ENCODE results near the gene KDELR3.
A peak's percentile ranks its signal among the peaks of the same experiment; 100 is the strongest.

The KDELR3 gene

GRCh38 chr22:38446018-38446601, 21.8 kb upstream of the KDELR3 start:
- no peak for ATAC-seq (ENCODE audit: low read depth)
- H3K4me3 Mint-ChIP-seq = no peak overlapping the region
- DNase-seq (ENCODE audit: low spot score in 2 of 2) = no peak
- no peaks in the 10 kb centered on the region for H3K9me3 Mint-ChIP-seq
- peaks cover 17% of the 10 kb centered on the region for H3K27me3 Mint-ChIP-seq
- H3K4me1 Mint-ChIP-seq = no peaks in the 10 kb centered on the region
- no peak overlapping the region for H3K27ac Mint-ChIP-seq
- H3K36me3 Mint-ChIP-seq = no peaks in the 10 kb centered on the region

- DNase-seq (ENCODE audit: low spot score in 2 of 2) = no peak
- Mint-ChIP-seq H3K36me3 (no peaks in the 10 kb centered on the region), H3K9me3 (no peaks in the 10 kb centered on the region), H3K4me3 (no peak overlapping the region), H3K4me1 (peaks cover 3% of the 10 kb centered on the region), H3K27ac (no peak overlapping the region), H3K27me3 (peaks cover 22% of the 10 kb centered on the region)
- ATAC-seq (ENCODE audit: low read depth) = no peak
Measured at GRCh38 chr22:38448945-38449745, 18.8 kb upstream of the KDELR3 start.

- Mint-ChIP-seq H3K27me3 (peaks cover 25% of the 10 kb centered on the region), H3K36me3 (no peaks in the 10 kb centered on the region), H3K4me1 (peaks cover 8% of the 10 kb centered on the region), H3K9me3 (no peaks in the 10 kb centered on the region), H3K27ac (no peak overlapping the region), H3K4me3 (no peak overlapping the region)
- no peak for ATAC-seq (ENCODE audit: low read depth)
- no peak for DNase-seq (ENCODE audit: low spot score in 2 of 2)
Measured at GRCh38 chr22:38449776-38450175, 18.1 kb upstream of the KDELR3 start.

- DNase-seq (ENCODE audit: low spot score in 2 of 2) = no peak
- H3K9me3 Mint-ChIP-seq = no peaks in the 10 kb centered on the region
- no peak overlapping the region for H3K27ac Mint-ChIP-seq
- no peak overlapping the region for H3K4me3 Mint-ChIP-seq
- peaks cover 22% of the 10 kb centered on the region for H3K27me3 Mint-ChIP-seq
- H3K36me3 Mint-ChIP-seq = no peaks in the 10 kb centered on the region
- no peak for ATAC-seq (ENCODE audit: low read depth)
- peaks cover 8% of the 10 kb centered on the region for H3K4me1 Mint-ChIP-seq
Measured at GRCh38 chr22:38450234-38450797, 17.6 kb upstream of the KDELR3 start.

GRCh38 chr22:38451404-38451803, 16.5 kb upstream of the KDELR3 start:
- H3K27ac Mint-ChIP-seq = no peak overlapping the region
- peaks cover 9% of the 10 kb centered on the region for H3K4me1 Mint-ChIP-seq
- peaks cover 20% of the 10 kb centered on the region for H3K27me3 Mint-ChIP-seq
- DNase-seq (ENCODE audit: low spot score in 2 of 2) = no peak
- H3K9me3 Mint-ChIP-seq = no peaks in the 10 kb centered on the region
- ATAC-seq (ENCODE audit: low read depth) = no peak
- H3K4me3 Mint-ChIP-seq = no peak overlapping the region
- no peaks in the 10 kb centered on the region for H3K36me3 Mint-ChIP-seq

GRCh38 chr22:38451864-38452263, 16.0 kb upstream of the KDELR3 start:
- peaks cover 25% of the 10 kb centered on the region for H3K27me3 Mint-ChIP-seq

GRCh38 chr22:38452373-38453065, 15.4 kb upstream of the KDELR3 start:
- Mint-ChIP-seq H3K36me3 (no peaks in the 10 kb centered on the region), H3K4me1 (peaks cover 11% of the 10 kb centered on the region), H3K27ac (no peak overlapping the region), H3K4me3 (no peak overlapping the region), H3K9me3 (no peaks in the 10 kb centered on the region), H3K27me3 (peaks cover 31% of the 10 kb centered on the region)
- no peak for ATAC-seq (ENCODE audit: low read depth)
- no peak for DNase-seq (ENCODE audit: low spot score in 2 of 2)

More at GRCh38 chr22:38451864-38452263, 16.0 kb upstream of the KDELR3 start:
- H3K4me1 Mint-ChIP-seq = peaks cover 11% of the 10 kb centered on the region
- no peak for ATAC-seq (ENCODE audit: low read depth)
- DNase-seq (ENCODE audit: low spot score in 2 of 2) = no peak
- no peak overlapping the region for H3K27ac Mint-ChIP-seq
- H3K9me3 Mint-ChIP-seq = no peaks in the 10 kb centered on the region
- no peaks in the 10 kb centered on the region for H3K36me3 Mint-ChIP-seq
- H3K4me3 Mint-ChIP-seq = no peak overlapping the region

GRCh38 chr22:38453066-38453672, 14.7 kb upstream of the KDELR3 start:
- Mint-ChIP-seq H3K27ac (no peak overlapping the region), H3K27me3 (peaks cover 36% of the 10 kb centered on the region), H3K9me3 (no peaks in the 10 kb centered on the region), H3K4me1 (peaks cover 11% of the 10 kb centered on the region), H3K36me3 (no peaks in the 10 kb centered on the region), H3K4me3 (no peak overlapping the region)
- DNase-seq (ENCODE audit: low spot score in 2 of 2) (no peak), ATAC-seq (ENCODE audit: low read depth) (no peak)

- no peak for ATAC-seq (ENCODE audit: low read depth)
- peaks cover 11% of the 10 kb centered on the region for H3K4me1 Mint-ChIP-seq
- H3K27ac Mint-ChIP-seq = peak overlapping the region; percentile 19
- no peak for DNase-seq (ENCODE audit: low spot score in 2 of 2)
- H3K36me3 Mint-ChIP-seq = no peaks in the 10 kb centered on the region
- H3K27me3 Mint-ChIP-seq = peaks cover 37% of the 10 kb centered on the region
- no peaks in the 10 kb centered on the region for H3K9me3 Mint-ChIP-seq
- H3K4me3 Mint-ChIP-seq = peak overlapping the region; percentile 85
Measured at GRCh38 chr22:38453996-38454352, 13.9 kb upstream of the KDELR3 start.

- DNase-seq (ENCODE audit: low spot score in 2 of 2) (peak in 1 of 2 donors; percentile 46), ATAC-seq (ENCODE audit: low read depth) (peak; percentile 75)
- Mint-ChIP-seq H3K36me3 (no peaks in the 10 kb centered on the region), H3K9me3 (no peaks in the 10 kb centered on the region), H3K27ac (peak overlapping the region; percentile 19), H3K4me1 (peaks cover 11% of the 10 kb centered on the region), H3K27me3 (peaks cover 39% of the 10 kb centered on the region), H3K4me3 (peak overlapping the region; percentile 85)
Measured at GRCh38 chr22:38454353-38455075, 13.4 kb upstream of the KDELR3 start.

- H3K4me3 Mint-ChIP-seq = peak within 1 kb of the TSS; percentile 85
- H3K27me3 Mint-ChIP-seq = peaks cover 39% of the 10 kb centered on the region
- ATAC-seq (ENCODE audit: low read depth) = no peak
- H3K4me1 Mint-ChIP-seq = peaks cover 11% of the 10 kb centered on the region
- no peaks in the 10 kb centered on the region for H3K36me3 Mint-ChIP-seq
- DNase-seq (ENCODE audit: low spot score in 2 of 2) = no peak
- H3K27ac Mint-ChIP-seq = peak within 1 kb of the TSS; percentile 19
- no peaks in the 10 kb centered on the region for H3K9me3 Mint-ChIP-seq
Measured at GRCh38 chr22:38455076-38455529, 12.8 kb upstream of the KDELR3 start, which contains the start of gene KCNJ4. TSS of gene KCNJ4 (minus strand) at chr22:38455199. CDS start at chr22:38428132, 27,067 bp downstream.

GRCh38 chr22:38455530-38456271, 12.2 kb upstream of the KDELR3 start:
- Mint-ChIP-seq H3K27me3 (peaks cover 44% of the 10 kb centered on the region), H3K9me3 (no peaks in the 10 kb centered on the region), H3K4me1 (peaks cover 14% of the 10 kb centered on the region), H3K4me3 (peak overlapping the region; percentile 69), H3K36me3 (no peaks in the 10 kb centered on the region), H3K27ac (no peak overlapping the region)
- DNase-seq (ENCODE audit: low spot score in 2 of 2) = no peak
- no peak for ATAC-seq (ENCODE audit: low read depth)
